ENCODE data around the gene ADAMTSL1.

The ADAMTSL1 gene

GRCh38 chr9:18629136-18629535 is 155.2 kb downstream of the ADAMTSL1 start (continued):
- no peak for TF ChIP-seq GFI1B (tag by site-specific recombination; IDR thresholded peaks at IDR 0.05)
- no peak for TF ChIP-seq ZNF521 (tag by site-specific recombination; IDR thresholded peaks at IDR 0.05)

- no peak overlapping the region for H3K27ac ChIP-seq (ENCODE audit: extremely low read depth, low read depth, low read length)
- H3K4me1 ChIP-seq (ENCODE audit: control insufficient read depth, insufficient read depth, low read length), result no peaks in the 10 kb centered on the region
- no peak for TF ChIP-seq ZSCAN18 (tag by site-specific recombination; IDR thresholded peaks at IDR 0.05)
- no peak for TF ChIP-seq ZNF600 (tag by site-specific recombination; IDR thresholded peaks at IDR 0.05)
- TF ChIP-seq ZNF335 (tag by site-specific recombination; conservative IDR thresholded peaks at IDR 0.05), result no peak
- no peak for TF ChIP-seq ZBTB20 (tag by site-specific recombination; IDR thresholded peaks at IDR 0.05)
- TF ChIP-seq YY2 (tag by site-specific recombination; IDR thresholded peaks at IDR 0.05), result no peak
- no peak for TF ChIP-seq ZNF473 (tag by site-specific recombination; IDR thresholded peaks at IDR 0.05)
- no peak for TF ChIP-seq ZNF169 (tag by site-specific recombination; IDR thresholded peaks at IDR 0.05)
- TF ChIP-seq ZNF18 (tag by site-specific recombination; IDR thresholded peaks at IDR 0.05), result no peak
- no peaks in the 10 kb centered on the region for H3K9me3 ChIP-seq (ENCODE audit: control insufficient read depth, insufficient read depth, low read depth, low read length)
- POLR2A ChIA-PET, result no interaction called here
- CTCF ChIA-PET, result interaction anchor here (0.7 kb wide), 2 partner anchors 9 to 139 kb away, joined by 3 read pairs; no protein-coding TSS in a partner anchor
- H3K36me3 ChIP-seq (ENCODE audit: control insufficient read depth in 2 of 2, insufficient read depth in 1 of 2, low read length in 2 of 2), result no peaks in the 10 kb centered on the region
- H3K4me3 ChIP-seq (ENCODE audit: low read depth, low read length), result no peak overlapping the region
Measured at GRCh38 chr9:18632632-18633403, 158.9 kb downstream of the ADAMTSL1 start.

- no peaks in the 10 kb centered on the region for H3K9me3 ChIP-seq (ENCODE audit: control insufficient read depth, insufficient read depth, low read depth, low read length)
- no peaks in the 10 kb centered on the region for H3K36me3 ChIP-seq (ENCODE audit: control insufficient read depth in 2 of 2, insufficient read depth in 1 of 2, low read length in 2 of 2)
- no peak overlapping the region for H3K4me3 ChIP-seq (ENCODE audit: low read depth, low read length)
- ChIA-PET CTCF (interaction anchor here (0.6 to 0.7 kb wide), 2 partner anchors 69 to 267 kb away, joined by 3 read pairs; no protein-coding TSS in a partner anchor), POLR2A (no interaction called here)
- TF ChIP-seq ZNF544 (tag by site-specific recombination; IDR thresholded peaks at IDR 0.05) (no peak), ZFHX2 (tag by site-specific recombination; conservative IDR thresholded peaks at IDR 0.05) (0 out of 2 replicates have a peak, but pooled peaks have one; percentile 9)
- H3K4me1 ChIP-seq (ENCODE audit: control insufficient read depth, insufficient read depth, low read length), result no peaks in the 10 kb centered on the region
- no peak overlapping the region for H3K27ac ChIP-seq (ENCODE audit: extremely low read depth, low read depth, low read length)
Measured at GRCh38 chr9:18636781-18637180, 162.8 kb downstream of the ADAMTSL1 start.

GRCh38 chr9:18638371-18639249 is 164.7 kb downstream of the ADAMTSL1 start:
- H3K36me3 ChIP-seq (ENCODE audit: control insufficient read depth in 2 of 2, insufficient read depth in 1 of 2, low read length in 2 of 2), result no peaks in the 10 kb centered on the region
- H3K4me3 ChIP-seq (ENCODE audit: low read depth, low read length), result no peak overlapping the region
- CTCF ChIA-PET, result interaction anchor here (0.7 kb wide), 1 partner anchor 152 kb away, joined by 3 read pairs; no protein-coding TSS in a partner anchor
- no peak overlapping the region for H3K27ac ChIP-seq (ENCODE audit: extremely low read depth, low read depth, low read length)
- H3K4me1 ChIP-seq (ENCODE audit: control insufficient read depth, insufficient read depth, low read length), result no peaks in the 10 kb centered on the region
- H3K9me3 ChIP-seq (ENCODE audit: control insufficient read depth, insufficient read depth, low read depth, low read length), result no peaks in the 10 kb centered on the region
- POLR2A ChIA-PET, result no interaction called here
- TF ChIP-seq ZBTB6 (tag by site-specific recombination; IDR thresholded peaks at IDR 0.05) (no peak), KLF10 (tag by site-specific recombination; IDR thresholded peaks at IDR 0.05) (no peak), SP7 (tag by site-specific recombination; IDR thresholded peaks at IDR 0.05) (no peak), ZSCAN30 (tag by site-specific recombination; IDR thresholded peaks at IDR 0.05) (no peak), OVOL3 (tag by site-specific recombination; IDR thresholded peaks at IDR 0.05) (no peak), TCF7L2 (IDR thresholded peaks at IDR 0.05; ENCODE audit: borderline replicate concordance, low read depth, low read length) (no peak), ZNF654 (tag by site-specific recombination; IDR thresholded peaks at IDR 0.05; ENCODE audit: low read depth) (no peak), ZNF623 (tag by site-specific recombination; IDR thresholded peaks at IDR 0.05) (no peak), ZNF639 (tag by site-specific recombination; IDR thresholded peaks at IDR 0.05) (no peak), GLI4 (tag by site-specific recombination; IDR thresholded peaks at IDR 0.05) (no peak), SCRT2 (tag by site-specific recombination; IDR thresholded peaks at IDR 0.05) (no peak), MYNN (tag by site-specific recombination; IDR thresholded peaks at IDR 0.05; ENCODE audit: borderline replicate concordance) (no peak)
